HG03095 (cell line): ENCODE measurements around the gene ENAH.
"Not testable (repeated sequence)": the region's sequence is repeated elsewhere in the genome, so short reads cannot be mapped to it uniquely, and the experiment has no call there.

Experiments
- ATAC-seq: cut with Tn5 transposase; IDR thresholded peaks from one replicate; pipeline ENCODE4 v1.9.1; 2021; ENCODE audit warnings: moderate library complexity; ENCODE audit not compliant: unreplicated experiment

The ENAH gene

GRCh38 chr1:225476100-225476511 is 176.8 kb downstream of the ENAH start:
- ATAC-seq, result no peak

DNA sequence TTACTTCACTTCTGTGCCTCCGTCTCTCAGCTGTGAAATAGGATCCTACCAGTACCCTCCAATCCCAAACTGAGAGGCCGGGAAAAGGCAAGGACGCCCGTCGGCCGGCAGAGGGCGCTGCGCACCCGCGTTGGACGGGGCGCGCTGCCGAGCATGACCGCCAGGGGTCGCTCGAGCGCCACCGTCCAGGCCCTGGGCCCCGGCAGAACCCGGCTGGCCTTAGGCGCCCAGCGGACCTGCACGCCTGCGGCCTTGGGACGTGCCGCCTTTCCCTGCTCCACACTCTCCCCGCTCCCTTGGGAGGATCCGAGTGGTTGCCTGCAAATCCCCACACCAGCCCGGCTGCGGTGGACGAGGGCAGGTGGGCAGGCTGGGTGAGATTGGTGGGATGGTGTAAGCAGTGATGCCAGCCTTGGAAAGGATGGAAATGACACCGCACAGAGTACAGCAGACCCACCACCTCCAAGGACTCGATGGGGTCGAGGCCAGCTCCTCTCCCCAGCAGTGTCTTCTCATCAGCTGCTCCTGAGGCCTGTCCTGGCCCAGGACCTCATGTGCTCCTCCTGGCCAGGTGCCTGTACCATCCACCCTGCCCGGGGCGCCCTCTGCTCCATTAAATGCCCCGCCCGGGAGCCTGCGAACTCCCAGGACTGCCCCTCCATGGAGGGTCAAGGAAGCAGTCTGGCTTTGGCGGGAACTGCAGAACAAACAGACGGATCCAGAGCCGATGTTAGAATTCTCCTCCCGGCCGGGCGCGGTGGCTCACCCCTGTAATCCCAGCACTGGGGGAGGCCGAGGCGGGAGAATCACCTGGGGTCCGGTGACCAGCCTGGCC is 177.7 kb downstream of the ENAH start:
- ATAC-seq, result peak; percentile 71

DNA sequence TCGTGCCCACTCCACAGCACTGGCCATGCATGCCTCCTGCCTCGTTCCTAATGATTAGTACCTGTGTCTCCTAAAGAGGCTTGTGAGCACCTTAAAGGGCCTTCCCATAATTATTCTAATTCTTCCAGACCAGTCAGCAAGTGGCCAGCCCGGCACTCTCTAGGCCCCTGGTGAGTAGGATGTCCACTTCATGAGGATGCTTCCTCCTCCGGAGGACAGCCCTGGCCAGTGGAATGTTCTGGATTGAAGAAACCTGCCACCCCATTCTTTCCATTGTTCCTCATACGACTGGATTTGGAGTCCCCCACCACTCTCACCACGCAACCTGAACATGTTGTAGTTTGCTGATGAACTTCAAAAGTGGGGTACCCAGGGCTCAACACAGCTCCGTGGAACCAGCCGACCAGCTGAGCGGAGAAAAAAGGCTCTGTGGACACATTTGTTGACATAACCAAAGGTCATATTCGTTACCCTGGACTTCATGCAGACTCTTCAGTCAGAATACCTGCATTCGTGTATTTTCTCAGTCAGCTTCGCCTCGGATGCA is 178.4 kb downstream of the ENAH start:
- ATAC-seq, result no peak

- not testable (repeated sequence) for ATAC-seq
Measured at GRCh38 chr1:225473676-225474438, 179.1 kb downstream of the ENAH start.

GRCh38 chr1:225473266-225473665 is 179.7 kb downstream of the ENAH start:
- ATAC-seq, result not testable (repeated sequence)

- ATAC-seq, result no peak
Measured at GRCh38 chr1:225471453-225472301, 181.2 kb downstream of the ENAH start.

- no peak for ATAC-seq
Measured at GRCh38 chr1:225471109-225471452, 181.8 kb downstream of the ENAH start.

DNA sequence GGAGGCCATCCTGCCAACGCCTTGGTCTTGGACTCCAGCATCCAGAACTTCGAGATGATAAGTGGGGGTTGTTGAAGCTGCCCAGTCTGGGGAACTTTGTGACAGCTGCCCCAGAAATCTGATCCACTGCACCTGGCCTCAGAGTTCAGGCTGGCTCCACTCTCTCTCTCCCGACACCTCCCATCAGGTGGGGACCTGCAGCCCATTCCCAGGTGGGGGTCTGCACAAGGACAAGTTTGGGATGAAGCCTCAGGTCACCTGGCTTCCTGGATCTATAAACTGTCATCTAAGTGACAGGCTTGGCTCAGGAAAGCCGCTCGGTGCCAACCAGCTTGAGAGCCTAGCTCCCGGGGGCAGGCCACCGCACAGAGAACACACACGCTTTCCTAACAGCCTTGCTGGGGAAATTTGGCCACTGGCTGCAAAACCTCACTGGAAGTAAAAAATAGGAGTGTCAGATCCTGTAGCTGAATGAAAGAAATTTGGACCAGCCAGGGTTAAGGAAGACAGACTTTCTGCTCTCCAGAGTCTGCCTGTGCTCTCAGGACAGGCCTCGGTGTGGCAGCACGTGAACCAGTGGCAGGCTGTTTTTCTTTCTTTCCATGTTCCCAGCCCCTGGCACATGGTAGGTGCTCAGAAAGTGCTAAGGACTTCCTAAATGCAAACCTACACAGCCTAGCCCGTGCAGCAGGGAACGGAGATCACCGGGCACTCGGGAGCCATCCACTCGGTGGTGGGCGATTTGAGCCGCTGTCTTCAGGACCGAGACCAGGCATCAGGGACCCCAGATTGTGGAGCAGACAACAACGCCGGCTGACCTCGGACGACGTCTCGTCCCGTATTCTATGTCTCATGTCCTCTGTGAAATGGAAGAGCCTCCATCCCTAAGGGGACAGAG is 182.5 kb downstream of the ENAH start:
- ATAC-seq, result no peak

GRCh38 chr1:225469051-225469450 is 183.9 kb downstream of the ENAH start:
- ATAC-seq, result no peak

GRCh38 chr1:225468270-225469020 is 184.5 kb downstream of the ENAH start:
- no peak for ATAC-seq

- peak; percentile 96 for ATAC-seq
Measured at GRCh38 chr1:225467193-225468020, 185.5 kb downstream of the ENAH start.

DNA sequence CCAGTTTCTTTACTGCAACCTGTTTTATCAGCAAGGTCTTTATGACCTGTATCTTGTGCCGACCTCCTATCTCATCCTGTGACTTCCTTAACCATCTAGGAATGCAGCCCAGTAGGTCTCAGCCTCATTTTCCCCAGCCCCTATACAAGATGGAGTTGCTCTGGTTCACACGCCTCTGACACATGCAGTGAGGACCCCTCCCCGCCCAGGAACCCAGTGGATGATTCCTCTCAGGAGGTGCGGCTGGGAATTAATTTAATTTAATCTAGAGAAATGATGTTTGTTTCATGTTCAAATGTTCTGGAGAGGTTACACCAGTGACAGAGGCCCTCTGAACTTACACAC is 186.1 kb downstream of the ENAH start:
- ATAC-seq, result no peak

DNA sequence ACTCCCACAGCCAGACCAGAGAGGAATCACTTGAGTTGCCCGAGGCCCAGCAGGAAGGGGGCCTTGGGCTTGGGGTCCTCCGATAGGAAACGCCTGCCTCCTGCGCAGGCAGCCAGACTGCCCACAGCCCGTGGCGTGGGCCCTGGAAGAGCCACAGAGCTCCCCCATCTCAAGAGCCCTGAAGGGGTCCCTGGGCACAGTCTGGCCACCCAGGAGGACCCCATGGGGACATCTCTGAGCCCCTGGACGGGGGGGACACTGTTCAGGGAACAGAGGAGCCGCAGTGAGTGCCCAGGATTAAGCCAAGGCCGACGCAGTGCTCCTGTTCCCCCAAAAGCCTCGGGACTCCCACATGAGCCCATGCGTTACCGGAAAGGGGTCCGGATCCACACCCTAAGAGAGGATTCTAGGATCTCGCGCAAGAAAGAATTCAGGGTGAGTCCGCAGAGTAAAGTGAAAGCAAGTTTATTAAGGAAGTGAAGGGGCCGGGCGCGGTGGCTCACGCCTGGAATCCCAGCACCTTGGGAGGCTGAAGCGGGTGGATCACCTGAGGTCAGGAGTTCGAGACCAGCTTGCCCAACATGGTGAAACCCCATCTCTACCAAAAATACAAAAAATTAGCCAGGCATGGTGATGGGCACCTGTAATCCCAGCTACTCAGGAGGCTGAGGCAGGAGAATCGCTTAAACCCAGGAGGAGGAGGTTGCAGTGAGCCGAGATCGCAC is 187.0 kb downstream of the ENAH start:
- ATAC-seq, result no peak

GRCh38 chr1:225464851-225465792 is 187.8 kb downstream of the ENAH start:
- ATAC-seq, result no peak

DNA sequence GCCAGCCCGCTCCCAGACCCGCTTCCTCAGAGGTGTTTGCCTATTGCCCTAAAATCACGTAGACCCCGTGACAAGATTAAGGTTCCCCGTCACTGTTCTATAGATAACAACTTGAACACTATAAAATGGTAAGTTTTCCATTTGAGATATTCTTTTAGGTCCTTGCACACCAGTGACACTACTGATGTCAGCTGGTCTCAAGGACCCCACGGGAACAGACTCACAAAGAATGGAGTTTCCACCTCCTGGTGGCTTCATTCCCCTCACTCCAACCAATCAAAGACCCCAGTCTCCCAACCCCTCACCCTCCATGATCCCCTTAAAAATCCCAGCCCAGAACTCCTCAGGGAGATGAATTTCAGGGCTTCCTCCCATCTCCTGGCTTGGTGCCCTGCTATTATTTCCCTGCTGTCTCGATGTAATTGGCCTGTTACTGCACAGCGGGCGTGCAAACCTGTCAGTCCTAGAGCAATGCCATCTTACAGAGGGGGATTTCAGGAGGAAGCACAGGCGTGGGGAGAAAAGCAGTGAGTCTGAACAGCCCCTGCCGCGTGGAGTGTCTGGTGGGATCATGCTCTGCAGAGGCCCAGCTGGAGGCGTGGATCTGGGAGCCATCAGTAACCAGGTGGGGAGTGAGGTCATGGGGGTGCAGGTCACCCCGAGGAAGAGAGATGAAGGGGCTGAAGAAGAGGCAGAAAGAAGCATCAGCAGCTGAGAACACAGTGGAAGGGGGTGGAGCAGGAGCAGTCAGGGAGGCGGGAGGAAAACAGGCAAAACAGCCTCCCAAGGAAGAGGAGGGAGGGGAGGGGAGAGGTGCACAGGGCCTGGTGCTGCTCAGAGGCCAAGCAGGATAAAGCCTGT is 190.0 kb downstream of the ENAH start:
- ATAC-seq, result no peak

DNA sequence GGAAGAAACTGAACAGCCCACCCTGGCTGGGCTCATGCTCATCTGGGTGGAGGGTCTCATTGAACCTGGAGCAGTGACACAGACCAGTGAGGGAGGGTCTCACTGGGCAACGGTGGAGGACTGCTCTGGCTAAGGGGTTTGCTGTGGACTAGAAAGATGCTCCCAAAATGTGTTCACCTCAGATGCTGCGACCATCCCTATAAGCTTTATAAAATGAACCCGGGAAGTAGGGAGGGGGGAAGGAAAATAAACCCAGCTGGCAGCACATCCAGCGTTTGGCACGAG is 190.6 kb downstream of the ENAH start:
- no peak for ATAC-seq
